Heart left ventricle (tissue), 16 donors: ENCODE data around the gene MED27. TPM values are rescaled to one million over a fixed set of nuclear protein-coding genes. Genes with fewer than 3 reads are reported as not detected.

ENCODE experiments used
- ATAC-seq, 4 donors: fragments of 200-7000 bp; cut with Tn5 transposase; one replicate each; pipeline ENCODE4 v1.9.1; 2020 to 2022; ENCODE audit warnings: moderate library complexity in 4 of 4, mild to moderate bottlenecking in 3 of 4, moderate number of reproducible peaks in 1 of 4
- DNase-seq, 5 donors: peaks; one replicate each; pipeline ENCODE4 v3.0.0-alpha.2; 2020
- H3K27ac ChIP-seq, 12 donors: fragments of 200-600 bp; sonication (generic) in 4 of 12; one replicate each; pipeline versions ENCODE4 v1.5.0 to v1.8.0; 2016 to 2022; ENCODE audit warnings: mild to moderate bottlenecking in 2 of 12
- H3K27me3 ChIP-seq, 9 donors: fragments of 200-600 bp; sonication (generic) in 2 of 9; one replicate each; pipeline versions ENCODE4 v1.5.1 to v1.8.0; 2016 to 2022; ENCODE audit warnings: mild to moderate bottlenecking in 3 of 9
- H3K36me3 ChIP-seq, 9 donors: fragments of 200-600 bp; sonication (generic) in 2 of 9; one replicate each; pipeline versions ENCODE4 v1.5.0 to v1.8.0; 2018 to 2022; ENCODE audit warnings: mild to moderate bottlenecking in 2 of 9
- H3K4me1 ChIP-seq, 12 donors: fragments of 200-600 bp; sonication (generic) in 4 of 12; one replicate each; pipeline versions ENCODE4 v1.5.0 to v1.8.0; 2016 to 2022; ENCODE audit warnings: mild to moderate bottlenecking in 3 of 12
- H3K4me3 ChIP-seq, 12 donors: fragments of 200-600 bp; sonication (generic) in 4 of 12; one replicate each; pipeline versions ENCODE4 v1.5.0 to v1.8.0; 2017 to 2022; ENCODE audit warnings: mild to moderate bottlenecking in 9 of 12, moderate library complexity in 4 of 12
- H3K9me3 ChIP-seq, 12 donors: fragments of 200-600 bp; sonication (generic) in 4 of 12; one replicate each; pipeline versions ENCODE4 v1.5.0 to v1.8.0; 2016 to 2022; ENCODE audit warnings: mild to moderate bottlenecking in 1 of 12
- POLR2A ChIP-seq, 2 donors: fragments of 450-650 bp; IDR thresholded peaks; one replicate each; pipeline ENCODE4 v1.6.1; 2017; ENCODE audit warnings: antibody characterized with exemption in 2 of 2, mild to moderate bottlenecking in 2 of 2, moderate library complexity in 2 of 2
- WGBS, 4 donors: extraction: QIAGEN DNeasy Blood & Tissue Kit in 2 of 4; methylation state at CpG; one replicate each; pipeline versions ENCODE4 v1.1.5 to v1.1.7; 2013 to 2018; 5-methylcytosine and 5-hydroxymethylcytosine counted together
- intact Hi-C, 10 donors: fragments of 100-400 bp; cut with DNase I; formaldehyde crosslinking; loops; one replicate each; pipeline versions ENCODE4 v1.11.1 to v1.14.2; 2022
- long read RNA-seq, 3 donors: library from polyadenylated mRNA; unstranded; transcript quantifications; one replicate each; pipeline ENCODE4 v2.0.0, GENCODE V29; 2020 to 2021
- polyA plus RNA-seq, 2 donors: library from polyadenylated mRNA; stranded (reverse); fragments of 200-250 nt; gene quantifications; one replicate each; pipeline ENCODE4 v1.2.3, GENCODE V29; 2013
- total RNA-seq, 9 donors: library from RNA; depleted of rRNA in 2 of 9; stranded (reverse); fragments of >200 nt in 2 of 9; fragmentation: NEBNext Ultra II Directional in 3 of 9; extraction: Animal tissue kit (Norgen Biotek cat#: 25700) in 3 of 9; gene quantifications; one replicate each; pipeline versions ENCODE4 v1.1.0 to v1.2.4, GENCODE V29; 2016 to 2023
- TF ChIP-seq, protein P1 (sequence below), 12 donors: fragments of 200-600 bp; sonication (generic) in 4 of 12; IDR thresholded peaks; one replicate each; pipeline versions ENCODE4 v1.5.0 to v1.8.0; 2018 to 2022; ENCODE audit warnings: antibody characterized with exemption in 12 of 12, mild to moderate bottlenecking in 5 of 12
- donor health status: ischemic (EF 13 %, LVEDD 7.1; RV severe dilation, severe dysfunction).
- donor health status: healthy with polysubstance abuse.
- donor health status: DM: no; HTN: yes; CAD: no.
- donor health status: DM: no; HTN: no; CAD: no.
- donor health status: ischemic (EF 25% LVEDD 6.9; RV normal size, moderate dysfunction).
- donor health status: ischemic (EF 25% LVEDD 5.7; RV mildly dilated, moderate dysfunction).
- donor health status: healthy.
- donor health status: DM: yes; HTN: yes; CAD: no.
- donor health status: ischemic (EF 35%, LVEDD 5.7; RV mildly dilated, moderate dysfunction).
- donor health status: nonischemic (EF 11% LVEDD 7.7; RV severe dilation, severe dysfunction).
- donor health status: DM: yes; HTN: yes; CAD: no.
- donor health status: PGD.
- donor health status: ischemic (EF 29% LVEDD 5.4; RV normal size, mild dysfunction).
- donor health status: nonischemic (EF 23%, LVEDD 6.1; RV moderate dilation, normal function).

The MED27 gene, protein sequence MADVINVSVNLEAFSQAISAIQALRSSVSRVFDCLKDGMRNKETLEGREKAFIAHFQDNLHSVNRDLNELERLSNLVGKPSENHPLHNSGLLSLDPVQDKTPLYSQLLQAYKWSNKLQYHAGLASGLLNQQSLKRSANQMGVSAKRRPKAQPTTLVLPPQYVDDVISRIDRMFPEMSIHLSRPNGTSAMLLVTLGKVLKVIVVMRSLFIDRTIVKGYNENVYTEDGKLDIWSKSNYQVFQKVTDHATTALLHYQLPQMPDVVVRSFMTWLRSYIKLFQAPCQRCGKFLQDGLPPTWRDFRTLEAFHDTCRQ
- total RNA-seq, result 10 to 100 TPM; 14.3 to 20.5 (median 15.6) TPM
- 10 to 100 TPM; 14.4 to 23.0 TPM for polyA plus RNA-seq
- long read RNA-seq, donor 1, transcript MED27-201 (8 exons, 1,431 nt), result major isoform, 7 of 9 reads
- long read RNA-seq, donor 1, partial matches to known transcripts, result 0 of 9 reads
- long read RNA-seq, donor 1, other reads (novel, unspliced or antisense), result 2 of 9 reads
- long read RNA-seq, donor 2, transcript MED27-201 (8 exons, 1,431 nt), result major isoform, 28 of 29 reads
- long read RNA-seq, donor 2, partial matches to known transcripts, result 0 of 29 reads
- long read RNA-seq, donor 2, other reads (novel, unspliced or antisense), result 1 of 29 reads
- long read RNA-seq, donor 3, transcript MED27-201 (8 exons, 1,431 nt), result major isoform, 5 of 7 reads
- long read RNA-seq, donor 3, partial matches to known transcripts, result 0 of 7 reads
- long read RNA-seq, donor 3, other reads (novel, unspliced or antisense), result 2 of 7 reads

DNA sequence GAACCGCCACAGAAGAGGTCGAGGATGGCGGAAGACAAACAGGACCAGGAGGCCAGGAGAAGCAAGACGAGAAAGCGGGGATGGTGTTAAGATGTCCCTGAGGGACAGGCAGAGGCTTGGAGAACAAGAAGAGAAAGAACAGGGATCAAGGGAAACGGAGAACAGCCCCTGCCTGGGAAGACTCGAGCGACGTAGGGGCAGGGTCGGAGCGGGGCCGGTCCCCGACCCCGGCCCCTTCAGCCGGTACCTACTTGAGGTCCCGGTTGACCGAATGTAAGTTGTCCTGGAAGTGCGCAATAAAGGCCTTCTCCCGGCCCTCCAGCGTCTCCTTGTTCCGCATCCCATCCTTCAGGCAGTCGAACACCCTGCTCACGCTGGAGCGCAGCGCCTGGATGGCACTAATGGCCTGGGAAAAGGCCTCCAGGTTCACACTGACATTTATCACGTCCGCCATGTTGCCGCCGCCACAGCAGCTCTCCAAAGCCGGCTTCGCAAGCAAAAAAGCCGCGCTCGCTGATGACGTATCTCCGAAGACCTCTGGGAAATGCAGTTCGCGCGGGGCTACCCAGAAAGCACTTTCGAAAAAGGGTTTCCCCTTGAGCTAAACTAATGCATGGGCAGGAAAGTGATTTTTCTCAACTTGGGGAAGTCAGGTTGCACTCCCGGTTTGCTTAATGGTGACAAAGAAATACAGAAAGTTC is at the start of gene MED27:
Gene MED27, minus strand, starts transcription at position 477 of the 701 bp plus-strand sequence. Its CDS starts 23 bp downstream, at position 454.
- intact Hi-C loops, result loop anchor here in 6 of 10 donors (5.0 to 10.0 kb wide), 5 partner anchors 55 to 315 kb away; partner anchors contain the start of gene NTNG2 (in 1 of the 6)

DNA sequence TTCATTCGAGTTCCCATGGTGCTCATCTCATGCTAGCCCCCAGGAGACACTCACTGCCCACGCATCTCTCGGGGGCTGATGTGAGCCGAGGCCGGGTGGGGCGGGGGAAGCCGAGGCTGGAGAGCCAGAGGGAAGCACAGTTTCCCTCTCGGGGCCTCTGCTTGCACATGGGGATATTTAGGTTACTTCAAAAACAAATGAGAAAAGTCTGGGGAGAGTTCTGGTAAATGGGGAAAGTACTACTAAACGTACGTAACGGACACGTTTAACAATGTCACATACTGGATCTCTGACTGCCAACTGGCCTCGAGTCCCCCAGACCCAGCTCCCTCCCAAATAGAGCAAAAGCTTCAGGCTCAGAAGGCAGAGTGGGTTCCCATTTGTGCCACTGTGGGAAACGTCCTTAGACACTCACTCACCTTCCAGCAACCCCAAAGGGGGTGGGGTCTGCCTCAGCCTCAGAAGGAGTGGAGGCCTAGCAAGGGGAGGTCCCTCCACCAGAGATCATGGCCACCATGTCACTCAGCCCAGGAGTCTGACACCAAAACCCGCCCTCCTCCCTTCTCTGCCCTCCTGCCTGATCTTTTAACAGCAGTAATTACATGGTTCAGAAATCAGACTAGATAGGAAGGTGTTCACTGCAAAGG is 48.3 kb upstream of the MED27 start:
- Histone ChIP-seq H3K27me3 (peaks cover 0 to 75% (median 19%) of the 10 kb centered on the region in 9 donors), H3K4me1 (no peaks in the 10 kb centered on the region), H3K36me3 (no peaks in the 10 kb centered on the region), H3K27ac (no peak overlapping the region), H3K9me3 (no peaks in the 10 kb centered on the region), H3K4me3 (no peak overlapping the region)
- WGBS, 4 donors, result 64 to 71% (median 69%) methylated on average over 15 of the region's 15 CpGs
- ATAC-seq (no peak), DNase-seq (no peak)
- TF ChIP-seq, protein P1, sequence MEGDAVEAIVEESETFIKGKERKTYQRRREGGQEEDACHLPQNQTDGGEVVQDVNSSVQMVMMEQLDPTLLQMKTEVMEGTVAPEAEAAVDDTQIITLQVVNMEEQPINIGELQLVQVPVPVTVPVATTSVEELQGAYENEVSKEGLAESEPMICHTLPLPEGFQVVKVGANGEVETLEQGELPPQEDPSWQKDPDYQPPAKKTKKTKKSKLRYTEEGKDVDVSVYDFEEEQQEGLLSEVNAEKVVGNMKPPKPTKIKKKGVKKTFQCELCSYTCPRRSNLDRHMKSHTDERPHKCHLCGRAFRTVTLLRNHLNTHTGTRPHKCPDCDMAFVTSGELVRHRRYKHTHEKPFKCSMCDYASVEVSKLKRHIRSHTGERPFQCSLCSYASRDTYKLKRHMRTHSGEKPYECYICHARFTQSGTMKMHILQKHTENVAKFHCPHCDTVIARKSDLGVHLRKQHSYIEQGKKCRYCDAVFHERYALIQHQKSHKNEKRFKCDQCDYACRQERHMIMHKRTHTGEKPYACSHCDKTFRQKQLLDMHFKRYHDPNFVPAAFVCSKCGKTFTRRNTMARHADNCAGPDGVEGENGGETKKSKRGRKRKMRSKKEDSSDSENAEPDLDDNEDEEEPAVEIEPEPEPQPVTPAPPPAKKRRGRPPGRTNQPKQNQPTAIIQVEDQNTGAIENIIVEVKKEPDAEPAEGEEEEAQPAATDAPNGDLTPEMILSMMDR (IDR thresholded peaks at IDR 0.05), result no peak
- TF ChIP-seq POLR2A (IDR thresholded peaks at IDR 0.05), result no peak
- intact Hi-C loops, result no loop called here

More for the DNA sequence above, at the start of gene MED27:
- Histone ChIP-seq H3K9me3 (no peaks in the 10 kb centered on the region), H3K36me3 (peaks cover 0 to 31% (median 26%) of the 10 kb centered on the region in 9 donors), H3K27me3 (no peaks in the 10 kb centered on the region), H3K27ac (peak within 1 kb of the TSS; percentile 1 to 80 (median 68)), H3K4me3 (peak within 1 kb of the TSS; percentile 40 to 96 (median 76)), H3K4me1 (peaks cover 0 to 30% (median 17%) of the 10 kb centered on the region in 12 donors)
- DNase-seq (peak; percentile 91 to 95 (median 93)), ATAC-seq (peak; percentile 92 to 99 (median 98))
- TF ChIP-seq, protein P1 (IDR thresholded peaks at IDR 0.05), result no peak
- TF ChIP-seq POLR2A (IDR thresholded peaks at IDR 0.05), result no peak
- 0 to 4% (median 1%) methylated on average over 39 to 41 of the region's 41 CpGs for WGBS, 4 donors

DNA sequence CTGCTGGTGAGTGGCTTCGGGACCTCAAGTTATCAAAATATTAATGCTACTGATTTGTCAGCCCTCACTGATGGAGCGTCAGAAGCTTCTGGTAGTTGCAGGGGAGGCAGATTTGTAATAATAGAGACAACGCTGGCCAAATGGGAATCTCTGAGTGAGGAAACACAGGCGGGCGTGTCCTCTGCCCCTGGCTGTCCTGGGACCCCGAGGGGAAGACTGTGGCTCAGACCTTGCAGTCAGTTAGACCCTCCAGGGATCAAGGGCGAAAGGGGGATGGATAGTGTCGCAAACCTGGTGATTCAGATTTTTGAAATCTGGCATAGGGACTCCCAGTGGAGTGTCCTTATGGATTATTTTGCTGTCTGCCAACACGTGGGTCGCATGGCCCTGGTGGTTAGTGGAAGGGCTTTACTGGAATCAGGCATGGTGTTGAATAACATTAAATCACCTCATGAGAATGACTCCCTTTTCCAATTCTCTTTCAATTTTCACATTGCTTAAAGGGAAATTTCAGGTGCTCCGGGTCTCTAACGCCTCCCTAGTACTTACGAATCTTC is 47.1 kb upstream of the MED27 start:
- ATAC-seq (no peak), DNase-seq (no peak)
- Histone ChIP-seq H3K4me3 (no peak overlapping the region), H3K27me3 (peaks cover 0 to 78% (median 20%) of the 10 kb centered on the region in 9 donors), H3K4me1 (no peaks in the 10 kb centered on the region), H3K27ac (no peak overlapping the region), H3K36me3 (no peaks in the 10 kb centered on the region), H3K9me3 (no peaks in the 10 kb centered on the region)
- intact Hi-C loops, result no loop called here
- TF ChIP-seq, protein P1 (IDR thresholded peaks at IDR 0.05), result no peak
- TF ChIP-seq POLR2A (IDR thresholded peaks at IDR 0.05), result no peak
- WGBS, 4 donors, result 64 to 70% (median 67%) methylated on average over 13 of the region's 13 CpGs
